Pulmonary artery endothelial cell (primary cell): Measurements from ENCODE around the gene DCAKD. TPM values are rescaled to one million over a fixed set of nuclear protein-coding genes. Genes with fewer than 3 reads are reported as not detected.

Source experiments
- DNase-seq: peaks from one replicate; pipeline ENCODE4 v3.0.0-alpha.2; 2011; ENCODE audit warnings: low read depth, low spot score
- total RNA-seq: library from RNA; depleted of rRNA; stranded (reverse); fragments of >200 nt; gene quantifications from 2 replicates; pipeline ENCODE4 v1.2.3, GENCODE V29; 2014

The DCAKD gene
- total RNA-seq, 1 donor from 2014 or later, result 20.9 TPM

GRCh38 chr17:45004388-45004787, 47.0 kb downstream of the DCAKD start:
- no peak for DNase-seq

- DNase-seq, result no peak
Observed at GRCh38 chr17:45003877-45004276, 47.6 kb downstream of the DCAKD start.

- no peak for DNase-seq
Observed at GRCh38 chr17:45001310-45001709, 50.1 kb downstream of the DCAKD start.

GRCh38 chr17:44999433-44999832, 52.0 kb downstream of the DCAKD start:
- no peak for DNase-seq

GRCh38 chr17:44998646-44999045, 52.8 kb downstream of the DCAKD start:
- no peak for DNase-seq

DNA sequence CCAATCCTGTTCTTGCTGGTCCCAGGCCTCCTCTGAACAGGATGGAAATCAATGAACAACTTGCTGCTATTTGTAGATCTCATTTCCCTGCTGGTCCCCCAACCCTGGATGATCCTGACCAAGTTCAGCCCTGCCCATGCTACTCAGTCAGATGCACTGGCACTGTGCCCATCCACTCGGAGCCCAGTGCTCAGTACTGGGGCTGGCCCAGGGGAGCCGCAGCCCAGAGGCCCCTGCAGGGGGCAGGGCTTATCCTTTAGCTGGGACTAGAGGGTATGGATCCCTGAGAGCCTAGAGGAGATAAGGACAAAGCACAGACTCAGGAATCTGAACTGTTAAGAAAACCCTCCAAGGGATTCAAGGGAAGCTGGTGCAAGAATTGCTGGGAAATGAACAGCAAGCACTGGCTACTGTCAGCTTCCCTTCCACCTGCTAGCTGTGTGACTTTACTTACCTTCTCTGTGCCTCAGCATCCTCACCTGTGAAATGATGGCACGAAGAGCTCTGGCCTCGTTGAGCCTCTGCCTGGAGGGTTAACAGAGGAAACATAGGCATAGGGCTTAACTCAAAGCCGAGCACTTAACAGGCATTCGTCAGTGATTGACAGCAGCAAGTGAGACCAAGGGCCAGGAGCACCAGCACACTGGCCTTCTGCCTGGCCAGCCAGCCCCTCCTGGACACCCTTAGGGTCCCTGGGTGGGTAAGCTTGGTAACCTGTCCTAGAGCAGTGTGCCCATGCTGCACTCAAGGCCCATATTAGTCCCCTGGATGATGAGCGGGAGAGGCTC, 53.5 kb downstream of the DCAKD start:
- DNase-seq, result no peak

- DNase-seq, result no peak
Observed at GRCh38 chr17:44996304-44996703, 55.1 kb downstream of the DCAKD start.

DNA sequence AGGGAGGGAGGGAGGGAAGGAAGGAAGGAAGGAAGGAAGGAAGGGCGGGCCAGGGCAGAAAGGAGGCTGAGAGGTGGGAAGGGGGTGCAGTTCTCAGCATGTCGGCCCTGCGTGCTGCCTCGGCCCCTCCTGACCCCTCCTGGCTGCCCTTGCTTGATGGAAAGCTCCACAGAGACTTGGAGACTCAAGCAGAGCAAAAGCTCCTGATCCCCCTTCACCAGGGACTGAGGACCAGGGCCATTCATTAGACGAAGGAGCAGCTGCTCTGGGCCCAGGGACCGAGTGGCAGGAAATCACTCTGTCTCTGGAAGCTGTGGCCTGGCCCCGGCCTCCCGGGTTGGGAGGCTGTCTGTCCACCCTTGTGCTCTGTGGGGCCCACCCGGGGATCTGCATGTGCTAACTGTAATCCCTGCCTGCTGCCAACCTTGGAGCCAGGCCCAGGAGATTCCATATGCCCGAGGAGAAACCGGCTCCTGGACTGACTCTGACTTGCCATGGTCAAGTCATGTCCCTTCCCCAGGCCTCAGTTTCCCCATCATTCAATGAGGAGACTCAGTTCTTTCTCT, 55.9 kb downstream of the DCAKD start:
- no peak for DNase-seq

DNA sequence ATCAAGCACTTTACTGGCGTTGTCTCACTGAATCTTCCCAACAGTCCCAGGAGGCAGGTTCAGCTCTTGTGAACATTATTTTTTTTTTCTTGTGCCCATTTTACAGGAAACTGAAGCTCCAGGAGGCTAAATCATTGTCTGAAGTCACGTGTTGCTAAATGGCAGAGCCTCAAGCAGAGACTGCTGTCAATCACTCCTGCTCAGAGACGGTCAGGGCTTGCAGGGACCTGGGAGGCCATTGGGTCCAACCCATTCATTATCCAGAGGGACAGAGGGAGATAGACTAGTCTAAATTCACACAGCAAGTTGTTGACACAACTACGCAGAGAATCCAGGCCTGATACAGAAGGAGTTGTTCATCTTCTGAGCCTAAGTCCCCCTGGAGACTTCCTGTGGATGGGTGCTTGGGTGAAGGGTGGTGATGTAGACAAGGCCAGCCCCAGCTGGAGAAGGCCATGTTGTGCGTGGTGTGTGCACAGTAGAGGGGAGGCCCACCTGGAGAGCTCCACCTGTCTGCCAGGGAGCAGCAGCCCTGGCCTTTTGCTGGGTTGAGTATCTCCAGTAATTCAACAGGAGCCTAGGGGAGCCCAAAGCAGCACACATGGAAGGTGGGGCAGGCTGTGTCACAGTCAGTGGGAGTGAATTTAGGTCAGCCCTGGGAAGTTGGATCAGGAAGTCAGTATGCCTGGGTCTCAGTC, 59.0 kb downstream of the DCAKD start:
- DNase-seq, result no peak

GRCh38 chr17:44990994-44991393, 60.4 kb downstream of the DCAKD start:
- DNase-seq, result no peak

GRCh38 chr17:44989552-44990138, 61.8 kb downstream of the DCAKD start:
- DNase-seq, result no peak

GRCh38 chr17:44988044-44988942, 63.1 kb downstream of the DCAKD start:
- DNase-seq, result no peak

GRCh38 chr17:44983563-44983962, 67.9 kb downstream of the DCAKD start:
- no peak for DNase-seq

DNA sequence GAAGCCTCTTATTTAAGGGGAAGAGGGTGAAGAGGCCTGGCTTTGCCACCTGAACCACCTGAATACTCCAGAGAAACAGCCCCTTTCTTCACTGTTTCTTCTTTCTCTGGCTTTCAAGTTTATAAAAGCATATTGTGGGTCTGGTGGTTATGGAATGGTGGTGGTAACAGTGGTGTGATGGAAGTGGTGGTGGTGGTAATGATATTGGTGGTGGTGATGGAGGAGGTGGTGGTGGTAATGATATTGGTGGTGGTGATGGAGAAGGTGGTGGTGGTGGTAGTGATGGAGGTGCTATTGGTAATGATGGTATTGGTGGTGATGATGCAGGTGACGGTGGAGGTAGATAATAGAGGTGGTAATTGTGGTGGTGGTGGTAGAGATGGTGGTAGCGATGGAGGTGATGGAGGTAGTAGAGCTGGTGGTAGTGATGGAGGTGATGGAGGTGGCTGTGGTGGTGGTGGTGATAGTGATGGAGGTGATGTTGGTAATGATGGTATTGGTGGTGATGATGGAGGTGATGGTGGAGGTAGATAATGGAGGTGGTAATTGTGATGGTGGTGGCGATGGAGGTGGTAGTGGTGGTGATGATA, 69.2 kb downstream of the DCAKD start:
- no peak for DNase-seq

- DNase-seq, result no peak
Observed at GRCh38 chr17:44981221-44981968, 70.0 kb downstream of the DCAKD start.

- DNase-seq, result no peak
Observed at GRCh38 chr17:44979426-44979995, 71.9 kb downstream of the DCAKD start.

GRCh38 chr17:44978807-44979206, 72.6 kb downstream of the DCAKD start:
- no peak for DNase-seq

GRCh38 chr17:44977814-44978550, 73.5 kb downstream of the DCAKD start:
- no peak for DNase-seq

- DNase-seq, result no peak
Observed at GRCh38 chr17:44977065-44977464, 74.4 kb downstream of the DCAKD start.
